Suprapubic skin (tissue), 4 donors: ENCODE measurements around the gene MTA1. TPM values are rescaled to one million over a fixed set of nuclear protein-coding genes. Genes with fewer than 3 reads are reported as not detected.
A peak's percentile ranks its signal among the peaks of the same experiment; 100 is the strongest.

Experiments used
- DNase-seq, 2 donors: peaks; one replicate each; pipeline ENCODE4 v3.0.0-alpha.2; 2019; ENCODE audit warnings: low spot score in 2 of 2
- H3K27ac ChIP-seq: fragments of 200-600 bp; sonication (generic); one replicate; pipeline ENCODE4 v1.5.1; 2019
- H3K27me3 ChIP-seq: fragments of 200-600 bp; sonication (generic); one replicate; pipeline ENCODE4 v1.5.1; 2019
- H3K36me3 ChIP-seq: fragments of 200-600 bp; sonication (generic); one replicate; pipeline ENCODE4 v1.5.1; 2019
- H3K4me1 ChIP-seq: fragments of 200-600 bp; sonication (generic); one replicate; pipeline ENCODE4 v1.5.1; 2019
- H3K4me3 ChIP-seq: fragments of 200-600 bp; sonication (generic); one replicate; pipeline ENCODE4 v1.5.1; 2019; ENCODE audit warnings: mild to moderate bottlenecking
- H3K9me3 ChIP-seq: fragments of 200-600 bp; sonication (generic); one replicate; pipeline ENCODE4 v1.5.1; 2019
- CTCF ChIP-seq, 2 donors: fragments of 200-600 bp in 1 of 2; fragments of 450-650 bp in 1 of 2; sonication (generic) in 1 of 2; IDR thresholded peaks; one replicate each; pipeline ENCODE4 v1.5.1; 2016 to 2019; ENCODE audit warnings: antibody characterized with exemption in 2 of 2, mild to moderate bottlenecking in 1 of 2, moderate library complexity in 1 of 2
- EP300 ChIP-seq: sonication (generic); formaldehyde crosslinking; IDR thresholded peaks from one replicate; pipeline ENCODE4 v1.6.1; 2017; ENCODE audit warnings: antibody characterized with exemption
- POLR2A ChIP-seq, 2 donors: fragments of 450-650 bp; IDR thresholded peaks; one replicate each; pipeline ENCODE4 v1.6.1; 2017; ENCODE audit warnings: antibody characterized with exemption in 2 of 2, mild to moderate bottlenecking in 2 of 2, moderate library complexity in 2 of 2
- POLR2AphosphoS5 ChIP-seq, 3 donors: sonication (generic); formaldehyde crosslinking; IDR thresholded peaks; one replicate each; pipeline ENCODE4 v1.6.1; 2017; ENCODE audit warnings: antibody characterized with exemption in 3 of 3
- WGBS: methylation state at CpG from one replicate; pipeline ENCODE4 v1.1.5; 2018; 5-methylcytosine and 5-hydroxymethylcytosine counted together
- total RNA-seq, 4 donors: library from RNA; depleted of rRNA; stranded (reverse); fragments of >200 nt; gene quantifications; one replicate each; pipeline ENCODE4 v1.1.0, GENCODE V29; 2016

MTA1 gene
- total RNA-seq, 4 donors from 2014 or later: 38.1 to 107 (median 59.5) TPM

DNA sequence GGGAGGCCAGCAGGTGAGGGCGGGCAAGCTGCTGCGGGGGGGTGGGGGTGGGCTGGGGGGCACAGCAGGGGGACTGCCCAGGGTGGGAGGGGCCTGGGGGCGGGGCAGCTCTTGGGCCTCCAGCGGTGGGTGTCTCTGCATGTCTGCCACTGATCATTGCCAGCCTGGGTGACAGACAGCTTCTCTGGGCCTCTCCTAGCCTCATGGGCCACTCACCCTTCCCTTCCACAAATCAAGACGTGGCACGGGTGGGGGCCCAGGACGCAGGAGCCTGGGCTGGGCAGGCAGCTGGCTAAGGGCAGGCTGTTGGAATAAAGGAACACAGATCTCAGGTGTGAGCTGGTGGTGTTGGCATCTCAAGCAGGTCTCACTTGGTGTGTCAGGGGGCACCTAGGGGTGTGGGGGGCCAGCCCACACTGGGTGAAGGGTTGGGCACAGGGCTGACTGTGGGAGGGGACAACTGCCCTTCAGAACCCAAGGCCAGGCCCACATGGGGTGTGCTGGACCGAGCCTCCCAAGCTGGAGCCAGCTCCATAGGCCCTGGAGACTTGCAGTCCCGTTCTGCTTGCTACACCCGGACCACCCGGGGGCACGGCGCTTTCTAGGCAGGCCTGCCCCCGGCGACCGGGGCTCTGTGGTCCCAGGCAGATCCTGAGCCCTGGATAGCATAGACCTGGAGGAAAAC is 74.4 kb downstream of the MTA1 start:
- Histone ChIP-seq H3K4me3 (no peak overlapping the region), H3K4me1 (peaks cover 44% of the 10 kb centered on the region), H3K27ac (no peak overlapping the region), H3K9me3 (no peaks in the 10 kb centered on the region), H3K36me3 (peaks cover 11% of the 10 kb centered on the region), H3K27me3 (no peaks in the 10 kb centered on the region)
- TF ChIP-seq POLR2A (IDR thresholded peaks at IDR 0.05): no peak
- WGBS: 56% methylated on average over 11 of the region's 16 CpGs
- DNase-seq: peak in 1 of 2 donors; percentile 72

DNA sequence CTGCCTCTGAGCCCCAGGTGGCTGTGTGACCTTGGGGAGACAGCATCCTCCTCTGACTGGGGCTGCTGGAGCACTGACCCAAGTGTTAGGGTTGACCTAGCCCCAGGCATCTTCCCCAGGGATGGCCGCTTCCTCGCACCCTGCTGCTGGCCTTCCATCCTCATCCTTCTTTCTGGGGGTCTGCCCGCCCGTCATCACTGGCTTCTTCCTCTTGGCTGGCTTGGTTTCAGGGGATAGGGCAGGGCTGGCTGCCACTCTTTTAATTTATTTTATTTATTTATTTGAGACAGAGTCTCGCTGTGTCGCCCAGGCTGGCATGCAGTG is 74.9 kb downstream of the MTA1 start:
- DNase-seq: no peak
- Histone ChIP-seq H3K4me3 (no peak overlapping the region), H3K9me3 (no peaks in the 10 kb centered on the region), H3K4me1 (peaks cover 39% of the 10 kb centered on the region), H3K27ac (no peak overlapping the region), H3K36me3 (peaks cover 11% of the 10 kb centered on the region), H3K27me3 (no peaks in the 10 kb centered on the region)
- TF ChIP-seq POLR2AphosphoS5 (IDR thresholded peaks at IDR 0.05): no peak
- TF ChIP-seq EP300: no peak
- TF ChIP-seq POLR2A (IDR thresholded peaks at IDR 0.05): no peak
- 87% methylated on average over 6 of the region's 6 CpGs for WGBS

DNA sequence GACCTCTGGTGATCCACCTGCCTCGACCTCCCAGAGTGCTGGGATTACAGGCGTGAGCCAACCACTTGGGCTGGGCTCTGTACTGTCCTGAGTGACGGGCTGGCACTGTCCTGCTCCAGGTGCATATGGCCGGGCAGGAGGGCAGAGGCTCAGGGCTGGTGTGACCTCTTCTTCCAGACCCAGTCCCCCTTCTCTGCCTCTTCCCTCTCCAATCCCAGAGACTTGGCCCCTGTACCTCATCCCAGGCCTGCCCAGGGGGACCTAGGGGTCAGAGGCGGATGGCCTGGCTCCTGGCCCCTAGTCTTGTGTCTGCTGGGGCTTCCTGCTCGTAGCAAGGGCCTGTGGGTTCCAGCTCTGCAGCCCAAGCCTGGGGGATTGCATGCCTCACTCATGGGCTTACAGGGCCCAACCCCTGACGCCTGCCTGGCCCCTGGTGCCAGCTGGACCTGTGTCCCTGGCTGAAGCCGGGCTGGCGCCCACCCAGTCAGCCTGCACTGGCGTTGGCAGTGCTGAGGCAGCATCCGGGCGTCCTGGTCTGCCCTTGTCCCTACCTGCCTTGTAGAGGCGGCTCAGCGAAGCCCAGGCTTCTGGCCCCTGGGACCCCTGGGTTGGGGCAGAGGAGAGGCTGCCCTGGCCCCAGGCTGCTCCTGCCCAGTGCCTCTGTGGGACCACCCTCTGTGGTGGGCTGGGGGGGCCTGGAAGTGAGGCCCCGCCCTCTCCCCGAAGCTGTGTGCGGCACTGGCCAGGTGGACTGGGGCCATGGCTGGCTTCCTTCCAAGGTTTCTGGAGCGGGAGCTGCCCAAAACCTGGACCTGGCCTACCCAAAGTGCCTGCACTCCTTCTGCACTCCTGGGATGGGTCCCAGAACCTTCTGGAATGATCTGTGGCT is 75.7 kb downstream of the MTA1 start:
- Histone ChIP-seq H3K4me1 (peaks cover 31% of the 10 kb centered on the region), H3K27me3 (no peaks in the 10 kb centered on the region), H3K27ac (no peak overlapping the region), H3K36me3 (peaks cover 11% of the 10 kb centered on the region), H3K9me3 (no peaks in the 10 kb centered on the region), H3K4me3 (no peak overlapping the region)
- peak in 1 of 2 donors; percentile 67 for DNase-seq
- TF ChIP-seq POLR2A (IDR thresholded peaks at IDR 0.05): no peak
- TF ChIP-seq POLR2AphosphoS5 (IDR thresholded peaks at IDR 0.05): no peak
- no peak for TF ChIP-seq CTCF (IDR thresholded peaks at IDR 0.05)
- no peak for TF ChIP-seq EP300
- WGBS: 86% methylated on average over 4 of the region's 18 CpGs

GRCh38 chr14:105495990-105496830 is 76.6 kb downstream of the MTA1 start:
- H3K27me3 ChIP-seq: no peaks in the 10 kb centered on the region
- peak overlapping the region; percentile 11 for H3K27ac ChIP-seq
- H3K9me3 ChIP-seq: no peaks in the 10 kb centered on the region
- peaks cover 30% of the 10 kb centered on the region for H3K4me1 ChIP-seq
- 89% methylated on average over 3 of the region's 18 CpGs for WGBS
- peaks cover 11% of the 10 kb centered on the region for H3K36me3 ChIP-seq
- TF ChIP-seq POLR2A (IDR thresholded peaks at IDR 0.05): no peak
- no peak for TF ChIP-seq POLR2AphosphoS5 (IDR thresholded peaks at IDR 0.05)
- no peak for TF ChIP-seq EP300
- TF ChIP-seq CTCF (IDR thresholded peaks at IDR 0.05): no peak
- H3K4me3 ChIP-seq: no peak overlapping the region
- peak in 1 of 2 donors; percentile 69 for DNase-seq

DNA sequence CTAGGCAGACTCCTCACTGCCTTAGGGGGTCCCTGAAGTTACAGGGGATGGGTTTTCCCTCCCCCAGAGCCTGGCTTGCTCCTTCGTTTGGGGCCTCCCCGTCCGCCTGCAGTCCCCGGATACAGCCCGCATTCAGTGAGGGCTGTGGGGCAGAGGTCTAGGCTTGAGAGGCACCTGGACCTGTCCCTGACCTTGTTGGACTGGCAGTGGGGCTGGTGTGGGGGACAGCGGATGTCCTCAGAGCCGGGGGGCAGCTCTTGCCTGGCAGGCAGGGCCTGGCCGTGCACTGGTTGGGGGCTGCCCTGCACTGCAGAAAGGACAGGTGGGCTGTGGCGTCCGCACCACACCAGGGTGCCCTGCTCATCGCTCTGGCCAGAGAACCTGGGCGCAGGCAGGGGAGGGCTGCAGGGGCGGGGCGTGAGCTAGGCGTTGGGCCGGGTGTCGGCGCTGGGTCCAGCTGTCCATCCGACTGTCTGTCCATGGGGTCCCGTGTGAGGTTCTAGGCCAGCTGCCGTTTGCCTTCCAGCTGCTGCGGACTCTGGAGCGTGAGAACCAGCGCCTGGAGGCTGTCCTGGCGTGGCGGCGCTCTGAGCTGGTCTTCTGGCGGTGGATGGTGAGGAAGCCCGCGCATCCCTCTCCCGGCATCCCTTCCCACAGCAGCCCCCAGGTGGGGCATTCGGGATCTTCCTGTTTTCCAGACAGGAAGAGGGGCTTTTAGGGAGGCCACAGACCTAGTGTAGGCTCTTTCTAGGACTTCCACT is 77.4 kb downstream of the MTA1 start:
- TF ChIP-seq POLR2A (IDR thresholded peaks at IDR 0.05) (no peak), CTCF (IDR thresholded peaks at IDR 0.05) (no peak), EP300 (no peak), POLR2AphosphoS5 (IDR thresholded peaks at IDR 0.05) (no peak)
- Histone ChIP-seq H3K36me3 (peaks cover 11% of the 10 kb centered on the region), H3K27me3 (no peaks in the 10 kb centered on the region), H3K27ac (no peak overlapping the region), H3K4me3 (no peak overlapping the region), H3K9me3 (no peaks in the 10 kb centered on the region), H3K4me1 (peaks cover 23% of the 10 kb centered on the region)
- DNase-seq: peak in 1 of 2 donors; percentile 67
- WGBS: 100% methylated on average over 1 of the region's 32 CpGs
